Fibroblast of lung (primary cell): ENCODE results near the gene GUCY1A2. TPM values are rescaled to one million over a fixed set of nuclear protein-coding genes. Genes with fewer than 3 reads are reported as not detected.

Experiments used
- DNase-seq, 2 donors: peaks; one replicate each; pipeline versions ENCODE4 v3.0.0 to v3.0.0-alpha.2; 2010; ENCODE audit warnings: low read depth in 2 of 2
- H2AFZ ChIP-seq: 2 replicates; pipeline ENCODE4 v1.5.1; 2012; ENCODE audit warnings: low read length, control low read depth, inconsistent platforms
- H3K27ac ChIP-seq: 2 replicates; pipeline ENCODE4 v1.5.1; 2011; ENCODE audit warnings: low read length, control low read depth; ENCODE audit not compliant: insufficient read depth
- H3K27me3 ChIP-seq: 2 replicates; pipeline ENCODE4 v1.5.1; 2011; ENCODE audit warnings: mild to moderate bottlenecking, low read length; ENCODE audit not compliant: control insufficient read depth, insufficient read depth
- H3K36me3 ChIP-seq: 2 replicates; pipeline ENCODE4 v1.5.1; 2011; ENCODE audit warnings: low read length; ENCODE audit not compliant: control insufficient read depth, insufficient read depth
- H3K4me1 ChIP-seq: 2 replicates; pipeline ENCODE4 v1.5.1; 2011; ENCODE audit warnings: low read length; ENCODE audit not compliant: control insufficient read depth, insufficient read depth; ENCODE audit errors: extremely low read depth
- H3K4me2 ChIP-seq: 2 replicates; pipeline ENCODE4 v1.5.1; 2011; ENCODE audit warnings: low read length, control low read depth; ENCODE audit not compliant: insufficient read depth; ENCODE audit errors: extremely low read depth
- H3K4me3 ChIP-seq, 4 experiments: fragments of 200-600 bp in 1 of 4; sonication (generic) in 1 of 4; replicated peaks in 1 of 4; 2 replicates each; pipeline ENCODE4 v1.5.1; 2011 to 2016; ENCODE audit warnings: low read length in 4 of 4, low read depth in 3 of 4, mild to moderate bottlenecking in 3 of 4, control low read depth in 2 of 4, inconsistent platforms in 1 of 4, mixed read lengths in 1 of 4; ENCODE audit not compliant: insufficient read depth in 1 of 4; ENCODE audit errors: control extremely low read depth in 1 of 4
- H3K79me2 ChIP-seq: 2 replicates; pipeline ENCODE4 v1.5.1; 2012; ENCODE audit warnings: mild to moderate bottlenecking, low read length, inconsistent platforms; ENCODE audit not compliant: control insufficient read depth, insufficient read depth
- H3K9ac ChIP-seq: 2 replicates; pipeline ENCODE4 v1.5.1; 2011; ENCODE audit warnings: mild to moderate bottlenecking, low read length, control low read depth; ENCODE audit not compliant: insufficient read depth
- H3K9me3 ChIP-seq: 2 replicates; pipeline ENCODE4 v1.5.1; 2012; ENCODE audit warnings: low read depth, low read length; ENCODE audit not compliant: control insufficient read depth, insufficient read depth
- H4K20me1 ChIP-seq: 2 replicates; pipeline ENCODE4 v1.5.1; 2011; ENCODE audit warnings: low read length; ENCODE audit not compliant: control insufficient read depth, insufficient read depth; ENCODE audit errors: extremely low read depth
- CTCF ChIP-seq, 2 donors: IDR thresholded peaks in 1 of 2; conservative IDR thresholded peaks in 1 of 2; 1 replicate in 1 of 2; 2 replicates in 1 of 2; pipeline ENCODE4 v1.5.1; 2011 to 2012; ENCODE audit warnings: low read length in 2 of 2, control low read depth in 1 of 2, inconsistent platforms in 1 of 2, low read depth in 1 of 2, mild to moderate bottlenecking in 1 of 2
- EZH2 ChIP-seq: IDR thresholded peaks from 2 replicates; pipeline ENCODE4 v1.5.1; 2012; ENCODE audit warnings: low read length, control low read depth, mild to moderate bottlenecking; ENCODE audit errors: missing control alignments
- polyA plus RNA-seq, 2 donors: library from polyadenylated mRNA; depleted of rRNA in 1 of 2; stranded (reverse) in 1 of 2; unstranded in 1 of 2; fragments of >200 nt; gene quantifications; 2 replicates each; pipeline ENCODE4 v1.2.1, GENCODE V29; 2011 to 2012; ENCODE audit warnings: missing spikeins in 1 of 2
- total RNA-seq: library from RNA; depleted of rRNA; stranded (reverse); fragments of >200 nt; gene quantifications from 2 replicates; pipeline ENCODE4 v1.2.1, GENCODE V29; 2014

The GUCY1A2 gene
- total and polyA plus RNA-seq, 2 donors (not counting 1 experiment from before 2014, with no cell fraction given), result 0.50 to 1.4 TPM

- Histone ChIP-seq H3K27me3 (no peaks in the 10 kb centered on the region), H3K79me2 (no peaks in the 10 kb centered on the region), H3K4me2 (no peak overlapping the region), H3K27ac (no peak overlapping the region), H3K4me3 (no peak overlapping the region), H3K36me3 (no peaks in the 10 kb centered on the region), H3K4me1 (no peaks in the 10 kb centered on the region), H3K9me3 (no peaks in the 10 kb centered on the region), H3K9ac (no peak overlapping the region), H4K20me1 (no peaks in the 10 kb centered on the region), H2AFZ (no peak overlapping the region)
- TF ChIP-seq EZH2 (no peak), CTCF (conservative IDR thresholded peaks at IDR 0.05 in 1 of 2, IDR thresholded peaks at IDR 0.05 in 1 of 2; ENCODE audit: low read depth in 1 of 2, low read length in 2 of 2) (no peak)
- DNase-seq, result peak; percentile 1 to 61
Observed at GRCh38 chr11:107050121-107050520, 31.8 kb upstream of the GUCY1A2 start.

- H3K27ac ChIP-seq, result no peak overlapping the region
- peak in 1 of 2 donors; percentile 72 for DNase-seq
- no peak overlapping the region for H2AFZ ChIP-seq
- no peaks in the 10 kb centered on the region for H4K20me1 ChIP-seq
- H3K27me3 ChIP-seq, result no peaks in the 10 kb centered on the region
- H3K79me2 ChIP-seq, result no peaks in the 10 kb centered on the region
- no peak overlapping the region for H3K4me2 ChIP-seq
- no peak overlapping the region for H3K4me3 ChIP-seq
- no peak overlapping the region for H3K9ac ChIP-seq
- TF ChIP-seq CTCF (conservative IDR thresholded peaks at IDR 0.05 in 1 of 2, IDR thresholded peaks at IDR 0.05 in 1 of 2; ENCODE audit: low read depth in 1 of 2, low read length in 2 of 2) (no peak), EZH2 (no peak)
- H3K36me3 ChIP-seq, result no peaks in the 10 kb centered on the region
- peaks cover 9% of the 10 kb centered on the region for H3K4me1 ChIP-seq
- no peaks in the 10 kb centered on the region for H3K9me3 ChIP-seq
Observed at GRCh38 chr11:107044503-107044902, 26.2 kb upstream of the GUCY1A2 start.

GRCh38 chr11:107043242-107044006 lies 25.1 kb upstream of the GUCY1A2 start:
- H3K79me2 ChIP-seq, result no peaks in the 10 kb centered on the region
- H3K36me3 ChIP-seq, result no peaks in the 10 kb centered on the region
- peak overlapping the region; percentile 48 for H3K27ac ChIP-seq
- H3K9ac ChIP-seq, result no peak overlapping the region
- no peak overlapping the region for H2AFZ ChIP-seq
- no peak overlapping the region for H3K4me3 ChIP-seq
- no peaks in the 10 kb centered on the region for H4K20me1 ChIP-seq
- TF ChIP-seq CTCF (conservative IDR thresholded peaks at IDR 0.05 in 1 of 2, IDR thresholded peaks at IDR 0.05 in 1 of 2; ENCODE audit: low read depth in 1 of 2, low read length in 2 of 2), result no peak
- no peak for TF ChIP-seq EZH2
- no peak overlapping the region for H3K4me2 ChIP-seq
- no peaks in the 10 kb centered on the region for H3K27me3 ChIP-seq
- peak; percentile 94 to 100 for DNase-seq
- peaks cover 9% of the 10 kb centered on the region for H3K4me1 ChIP-seq
- no peaks in the 10 kb centered on the region for H3K9me3 ChIP-seq
